Gastroesophageal sphincter (tissue), 3 donors: ENCODE results near the gene RAD23B.

Experiments used
- EP300 ChIP-seq: sonication (generic); formaldehyde crosslinking; IDR thresholded peaks from one replicate; pipeline ENCODE4 v1.6.1; 2017; ENCODE audit warnings: antibody characterized with exemption, mild to moderate bottlenecking
- POLR2A ChIP-seq, 2 donors: fragments of 450-650 bp; IDR thresholded peaks; one replicate each; pipeline ENCODE4 v1.6.1; 2017; ENCODE audit warnings: antibody characterized with exemption in 2 of 2, mild to moderate bottlenecking in 2 of 2, moderate library complexity in 1 of 2
- POLR2AphosphoS5 ChIP-seq: sonication (generic); formaldehyde crosslinking; IDR thresholded peaks from one replicate; pipeline ENCODE4 v1.6.1; 2017; ENCODE audit warnings: antibody characterized with exemption
- TF ChIP-seq, protein P1 (sequence below), 4 experiments: fragments of 200-600 bp in 2 of 4; fragments of 450-650 bp in 2 of 4; sonication (generic) in 1 of 4; IDR thresholded peaks; one replicate each; pipeline ENCODE4 v1.5.1; 2017 to 2019; ENCODE audit warnings: antibody characterized with exemption in 4 of 4, mild to moderate bottlenecking in 2 of 4, moderate library complexity in 2 of 4

DNA sequence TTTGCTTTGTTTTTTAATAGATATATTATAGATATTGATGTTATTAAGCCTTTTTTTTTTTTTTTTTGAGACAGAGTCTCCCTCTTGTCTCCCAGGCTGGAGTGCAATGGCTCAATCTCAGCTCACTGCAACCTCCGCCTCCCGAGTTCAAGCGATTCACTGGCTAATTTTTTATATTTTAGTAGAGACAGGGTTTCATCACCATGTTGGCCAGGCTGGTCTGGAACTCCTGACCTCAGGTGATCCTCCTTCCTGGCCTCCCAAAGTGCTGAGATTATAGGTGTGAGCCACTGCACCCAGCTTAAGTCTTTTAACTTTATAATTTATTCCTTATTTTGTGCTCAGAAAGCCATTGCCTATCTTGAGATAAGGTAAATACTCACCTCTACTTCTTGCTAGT is 24.2 kb upstream of the RAD23B start:
- TF ChIP-seq, protein P1, sequence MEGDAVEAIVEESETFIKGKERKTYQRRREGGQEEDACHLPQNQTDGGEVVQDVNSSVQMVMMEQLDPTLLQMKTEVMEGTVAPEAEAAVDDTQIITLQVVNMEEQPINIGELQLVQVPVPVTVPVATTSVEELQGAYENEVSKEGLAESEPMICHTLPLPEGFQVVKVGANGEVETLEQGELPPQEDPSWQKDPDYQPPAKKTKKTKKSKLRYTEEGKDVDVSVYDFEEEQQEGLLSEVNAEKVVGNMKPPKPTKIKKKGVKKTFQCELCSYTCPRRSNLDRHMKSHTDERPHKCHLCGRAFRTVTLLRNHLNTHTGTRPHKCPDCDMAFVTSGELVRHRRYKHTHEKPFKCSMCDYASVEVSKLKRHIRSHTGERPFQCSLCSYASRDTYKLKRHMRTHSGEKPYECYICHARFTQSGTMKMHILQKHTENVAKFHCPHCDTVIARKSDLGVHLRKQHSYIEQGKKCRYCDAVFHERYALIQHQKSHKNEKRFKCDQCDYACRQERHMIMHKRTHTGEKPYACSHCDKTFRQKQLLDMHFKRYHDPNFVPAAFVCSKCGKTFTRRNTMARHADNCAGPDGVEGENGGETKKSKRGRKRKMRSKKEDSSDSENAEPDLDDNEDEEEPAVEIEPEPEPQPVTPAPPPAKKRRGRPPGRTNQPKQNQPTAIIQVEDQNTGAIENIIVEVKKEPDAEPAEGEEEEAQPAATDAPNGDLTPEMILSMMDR (IDR thresholded peaks at IDR 0.05) = no peak
- TF ChIP-seq POLR2A (IDR thresholded peaks at IDR 0.05) (no peak), POLR2AphosphoS5 (no peak), EP300 (no peak)
